HG03066 (cell line): ENCODE measurements around the gene ACVRL1.

ENCODE experiments used
- ATAC-seq: cut with Tn5 transposase; IDR thresholded peaks from one replicate; pipeline ENCODE4 v1.9.1; 2021; ENCODE audit warnings: low read depth; ENCODE audit not compliant: unreplicated experiment

Gene ACVRL1

GRCh38 chr12:51959211-51959610 lies 51.9 kb downstream of the ACVRL1 start:
- ATAC-seq, result no peak

GRCh38 chr12:51959921-51960320 lies 52.6 kb downstream of the ACVRL1 start:
- no peak for ATAC-seq

GRCh38 chr12:51960488-51960887 lies 53.2 kb downstream of the ACVRL1 start:
- no peak for ATAC-seq

GRCh38 chr12:51960890-51961289 lies 53.6 kb downstream of the ACVRL1 start:
- no peak for ATAC-seq

- no peak for ATAC-seq
Measured at GRCh38 chr12:51961834-51962233, 54.5 kb downstream of the ACVRL1 start.

GRCh38 chr12:51962737-51963136 lies 55.4 kb downstream of the ACVRL1 start:
- ATAC-seq, result no peak

GRCh38 chr12:51963477-51963876 lies 56.2 kb downstream of the ACVRL1 start:
- ATAC-seq, result no peak

- no peak for ATAC-seq
Measured at GRCh38 chr12:51969643-51970042, 62.3 kb downstream of the ACVRL1 start.

- ATAC-seq, result peak; percentile 93
Measured at GRCh38 chr12:51970904-51971646, 63.8 kb downstream of the ACVRL1 start.

- ATAC-seq, result no peak
Measured at GRCh38 chr12:51971679-51972421, 64.5 kb downstream of the ACVRL1 start.

GRCh38 chr12:51972422-51972812 lies 65.1 kb downstream of the ACVRL1 start:
- ATAC-seq, result no peak

GRCh38 chr12:51972849-51973273 lies 65.6 kb downstream of the ACVRL1 start:
- ATAC-seq, result no peak
